Esophagus squamous epithelium (tissue), 5 donors: ENCODE data around the gene PLOD1. TPM values are rescaled to one million over a fixed set of nuclear protein-coding genes. Genes with fewer than 3 reads are reported as not detected.

ENCODE experiments used
- DNase-seq: peaks from one replicate; lab custom pipeline; 2025; lab: John Stamatoyannopoulos, UW
- H3K27ac ChIP-seq, 4 donors: fragments of 200-600 bp; sonication (generic); one replicate each; pipeline ENCODE4 v1.5.1; 2016 to 2019; ENCODE audit warnings: mild to moderate bottlenecking in 1 of 4
- H3K27me3 ChIP-seq, 4 donors: fragments of 200-600 bp; sonication (generic); 1 replicate in 3 of 4; 2 replicates in 1 of 4; pipeline versions ENCODE4 v1.5.1 to v1.6.0; 2017 to 2021; ENCODE audit warnings: antibody characterized with exemption in 1 of 4
- H3K36me3 ChIP-seq, 3 donors: fragments of 200-600 bp; sonication (generic); one replicate each; pipeline ENCODE4 v1.5.1; 2016 to 2019
- H3K4me1 ChIP-seq, 3 donors: fragments of 200-600 bp; sonication (generic); one replicate each; pipeline ENCODE4 v1.5.1; 2017 to 2019
- H3K4me3 ChIP-seq, 4 donors: fragments of 200-600 bp; sonication (generic); 1 replicate in 3 of 4; 2 replicates in 1 of 4; pipeline ENCODE4 v1.5.1; 2016 to 2019; ENCODE audit warnings: mild to moderate bottlenecking in 2 of 4, moderate library complexity in 1 of 4
- H3K9me3 ChIP-seq, 3 donors: fragments of 200-600 bp; sonication (generic); one replicate each; pipeline ENCODE4 v1.5.1; 2016 to 2019
- CTCF ChIP-seq, 6 experiments: fragments of 450-650 bp in 4 of 6; fragments of 200-600 bp in 2 of 6; sonication (generic) in 2 of 6; IDR thresholded peaks; one replicate each; pipeline ENCODE4 v1.5.1; 2016 to 2019; ENCODE audit warnings: antibody characterized with exemption in 6 of 6, mild to moderate bottlenecking in 4 of 6, moderate library complexity in 4 of 6
- POLR2A ChIP-seq, 4 donors: fragments of 450-650 bp; IDR thresholded peaks; one replicate each; pipeline ENCODE4 v1.6.1; 2017; ENCODE audit warnings: antibody characterized with exemption in 4 of 4, mild to moderate bottlenecking in 4 of 4, moderate library complexity in 3 of 4
- WGBS, 2 donors: methylation state at CpG; one replicate each; pipeline ENCODE4 v1.1.5; 2018; 5-methylcytosine and 5-hydroxymethylcytosine counted together
- intact Hi-C: fragments of 100-400 bp; cut with DNase I; formaldehyde crosslinking; loops from one replicate; pipeline ENCODE4 v1.15.0; 2022
- small RNA-seq, 4 donors: library from RNA; depleted of rRNA; stranded (forward); fragments of <200 nt; gene quantifications; one replicate each; pipeline ENCODE3, GENCODE V24; 2016
- total RNA-seq, 4 donors: library from RNA; depleted of rRNA; stranded (reverse); fragments of >200 nt; gene quantifications; one replicate each; pipeline ENCODE4 v1.1.0, GENCODE V29; 2016
- donor health status: DM: yes; HTN: yes; CAD: no.

Gene PLOD1
- total RNA-seq, 4 donors from 2014 or later = 29.8 to 38.1 (median 34.3) TPM

- intact Hi-C loops = no loop called here
- no peak overlapping the region for H3K4me3 ChIP-seq
- no peaks in the 10 kb centered on the region for H3K9me3 ChIP-seq
- no peaks in the 10 kb centered on the region for H3K27me3 ChIP-seq
- peaks cover 4 to 54% (median 10%) of the 10 kb centered on the region in 3 donors for H3K36me3 ChIP-seq
- DNase-seq = no peak
- TF ChIP-seq CTCF (IDR thresholded peaks at IDR 0.05) (no peak), POLR2A (IDR thresholded peaks at IDR 0.05) (no peak)
- H3K27ac ChIP-seq = no peak overlapping the region
- peaks cover 0 to 15% (median 0%) of the 10 kb centered on the region in 3 donors for H3K4me1 ChIP-seq
- no CpG with 5 or more reads among the region's 14 CpGs for WGBS, 2 donors
Measured at GRCh38 chr1:12022036-12022435, 87.5 kb downstream of the PLOD1 start.

Small RNAs within 50 kb of the gene (small RNA-seq; reads per million reads assigned to genes)
- gene AL096840.1 (0 reads per million in 4 donors), gene RF00019 (0 reads per million in 4 donors), gene RNU5E-4P (1.4 to 20.1 (median 17.1) reads per million in 4 donors)

Other genes starting within 250 kb of the PLOD1 start
- gene DRAXIN, start 243.0 kb upstream of the PLOD1 start, total RNA-seq = not detected
- 10 to 100 TPM; 34.5 to 89.5 (median 50.7) TPM for gene AGTRAP, start 198.6 kb upstream of the PLOD1 start, total RNA-seq
- 1 to 10 TPM in 1 of 4 donors, under 1 TPM in 2, not detected in 1; 0.31 to 2.6 (median 0.76) TPM for gene C1orf167, start 172.5 kb upstream of the PLOD1 start, total RNA-seq
- 10 to 100 TPM; 15.6 to 30.1 (median 25.4) TPM for gene MTHFR, start 128.8 kb upstream of the PLOD1 start, total RNA-seq
- gene CLCN6, start 128.5 kb upstream of the PLOD1 start, total RNA-seq = 10 to 100 TPM in 2 of 4 donors, 1 to 10 TPM in 2; 4.2 to 13.5 (median 9.9) TPM
- gene NPPA, start 86.9 kb upstream of the PLOD1 start, total RNA-seq = not detected
- not detected for gene NPPB, start 75.8 kb upstream of the PLOD1 start, total RNA-seq
- gene KIAA2013, start 8.3 kb upstream of the PLOD1 start, total RNA-seq = 10 to 100 TPM; 40.4 to 50.5 (median 47.9) TPM
- gene MFN2, start 45.7 kb downstream of the PLOD1 start, total RNA-seq = 10 to 100 TPM; 64.4 to 96.9 (median 78.7) TPM
- gene MIIP, start 84.8 kb downstream of the PLOD1 start, total RNA-seq = 10 to 100 TPM; 13.0 to 24.9 (median 19.8) TPM
- gene TNFRSF8, start 128.6 kb downstream of the PLOD1 start, total RNA-seq = 1 to 10 TPM in 1 of 4 donors, under 1 TPM in 2, not detected in 1; 0.18 to 1.2 (median 0.76) TPM
- gene TNFRSF1B, start 232.3 kb downstream of the PLOD1 start, total RNA-seq = 10 to 100 TPM in 2 of 4 donors, 1 to 10 TPM in 2; 2.1 to 17.5 (median 10.3) TPM